Upper lobe of left lung (tissue), 4 donors: ENCODE results near the gene ARAP3.

Experiments used
- EP300 ChIP-seq, 4 donors: sonication (generic); formaldehyde crosslinking; IDR thresholded peaks; one replicate each; pipeline ENCODE4 v1.5.1; 2017; ENCODE audit warnings: antibody characterized with exemption in 4 of 4, control low read depth in 2 of 4
- POLR2A ChIP-seq, 4 donors: fragments of 450-650 bp; IDR thresholded peaks; one replicate each; pipeline ENCODE4 v1.5.1; 2016 to 2017; ENCODE audit warnings: antibody characterized with exemption in 4 of 4, mild to moderate bottlenecking in 2 of 4

DNA sequence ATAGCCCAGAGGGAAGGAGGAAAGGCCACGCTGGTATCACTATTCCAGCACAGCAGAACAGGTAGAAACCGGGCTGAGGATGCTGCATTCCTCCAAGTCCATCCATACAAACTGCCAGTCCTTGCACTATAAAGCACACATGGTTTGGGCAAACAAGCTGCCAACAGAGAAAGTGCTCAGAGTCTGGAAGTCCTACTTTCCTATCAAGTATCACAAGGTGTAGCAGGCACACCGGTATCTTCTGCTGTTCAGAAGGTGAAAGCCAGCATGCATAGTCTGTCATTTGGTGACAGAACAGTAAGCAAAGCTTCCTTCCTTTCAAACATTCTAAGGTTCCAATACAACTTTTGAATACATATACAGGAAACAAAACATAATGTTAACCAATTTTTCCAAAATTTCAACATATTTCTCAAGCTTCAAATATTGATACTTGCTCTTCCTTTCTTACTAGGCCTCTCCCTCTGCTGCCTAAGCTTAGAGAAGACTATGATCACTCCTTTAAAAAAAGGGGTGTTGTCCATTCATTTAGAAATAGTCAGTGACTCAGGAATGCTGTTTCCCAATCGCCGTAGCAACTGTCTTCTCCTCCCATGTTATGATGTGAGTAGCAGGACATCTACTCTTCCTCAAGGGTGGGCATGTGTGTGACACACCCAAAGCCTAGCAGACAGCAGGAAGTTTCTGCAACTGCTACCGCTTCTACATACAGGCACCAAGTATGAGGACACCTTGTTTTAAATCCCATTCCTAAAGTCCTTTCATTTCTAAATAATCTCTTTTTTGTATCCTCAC lies 77.9 kb downstream of the ARAP3 start:
- TF ChIP-seq POLR2A (IDR thresholded peaks at IDR 0.05) (no peak), EP300 (IDR thresholded peaks at IDR 0.05) (peak in 2 of 4 donors; percentile 20 to 45)
